Nephron (organoid): ENCODE results near the gene PRKN.

Experiments
- H3K27ac Mint-ChIP-seq, 3 experiments: 2 replicates each; pipeline ENCODE4 v1.8.0; 2020; ENCODE audit warnings: mixed read lengths in 3 of 3, mild to moderate bottlenecking in 2 of 3, moderate library complexity in 1 of 3
- H3K27me3 Mint-ChIP-seq: 2 replicates; pipeline ENCODE4 v1.8.0; 2021; ENCODE audit warnings: low read depth, mild to moderate bottlenecking, moderate library complexity, mixed read lengths
- H3K36me3 Mint-ChIP-seq: 2 replicates; pipeline ENCODE4 v1.8.0; 2020; ENCODE audit warnings: low read depth, mixed read lengths
- H3K4me1 Mint-ChIP-seq: 2 replicates; pipeline ENCODE4 v1.8.0; 2020; ENCODE audit warnings: mixed read lengths
- H3K4me3 Mint-ChIP-seq, 3 experiments: 2 replicates each; pipeline ENCODE4 v1.8.0; 2020; ENCODE audit warnings: mild to moderate bottlenecking in 3 of 3, mixed read lengths in 3 of 3, moderate library complexity in 2 of 3
- H3K9me3 Mint-ChIP-seq: 2 replicates; pipeline ENCODE4 v1.8.0; 2020; ENCODE audit warnings: mixed read lengths
- TF ChIP-seq, protein P1 (sequence below), 3 experiments: fragments of 200-600 bp; sonication (generic); IDR thresholded peaks; one replicate each; pipeline ENCODE4 v1.5.0; 2021; ENCODE audit warnings: antibody characterized with exemption in 3 of 3; ENCODE audit not compliant: unreplicated experiment in 3 of 3

The PRKN gene

GRCh38 chr6:162719528-162719927 lies 8.0 kb downstream of the PRKN start:
- Mint-ChIP-seq H3K36me3 (peaks cover 6% of the 10 kb centered on the region), H3K27ac (no peak overlapping the region), H3K4me3 (no peak overlapping the region), H3K4me1 (peaks cover 19% of the 10 kb centered on the region), H3K27me3 (no peaks in the 10 kb centered on the region), H3K9me3 (peaks cover 3% of the 10 kb centered on the region)
- TF ChIP-seq, protein P1, sequence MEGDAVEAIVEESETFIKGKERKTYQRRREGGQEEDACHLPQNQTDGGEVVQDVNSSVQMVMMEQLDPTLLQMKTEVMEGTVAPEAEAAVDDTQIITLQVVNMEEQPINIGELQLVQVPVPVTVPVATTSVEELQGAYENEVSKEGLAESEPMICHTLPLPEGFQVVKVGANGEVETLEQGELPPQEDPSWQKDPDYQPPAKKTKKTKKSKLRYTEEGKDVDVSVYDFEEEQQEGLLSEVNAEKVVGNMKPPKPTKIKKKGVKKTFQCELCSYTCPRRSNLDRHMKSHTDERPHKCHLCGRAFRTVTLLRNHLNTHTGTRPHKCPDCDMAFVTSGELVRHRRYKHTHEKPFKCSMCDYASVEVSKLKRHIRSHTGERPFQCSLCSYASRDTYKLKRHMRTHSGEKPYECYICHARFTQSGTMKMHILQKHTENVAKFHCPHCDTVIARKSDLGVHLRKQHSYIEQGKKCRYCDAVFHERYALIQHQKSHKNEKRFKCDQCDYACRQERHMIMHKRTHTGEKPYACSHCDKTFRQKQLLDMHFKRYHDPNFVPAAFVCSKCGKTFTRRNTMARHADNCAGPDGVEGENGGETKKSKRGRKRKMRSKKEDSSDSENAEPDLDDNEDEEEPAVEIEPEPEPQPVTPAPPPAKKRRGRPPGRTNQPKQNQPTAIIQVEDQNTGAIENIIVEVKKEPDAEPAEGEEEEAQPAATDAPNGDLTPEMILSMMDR (IDR thresholded peaks at IDR 0.05; ENCODE audit: unreplicated experiment in 3 of 3): no peak

GRCh38 chr6:162715601-162716000 lies 12.0 kb downstream of the PRKN start:
- Mint-ChIP-seq H3K36me3 (peaks cover 6% of the 10 kb centered on the region), H3K4me3 (no peak overlapping the region), H3K27ac (no peak overlapping the region), H3K27me3 (no peaks in the 10 kb centered on the region), H3K9me3 (no peaks in the 10 kb centered on the region), H3K4me1 (peaks cover 13% of the 10 kb centered on the region)
- TF ChIP-seq, protein P1 (IDR thresholded peaks at IDR 0.05; ENCODE audit: unreplicated experiment in 3 of 3): no peak

DNA sequence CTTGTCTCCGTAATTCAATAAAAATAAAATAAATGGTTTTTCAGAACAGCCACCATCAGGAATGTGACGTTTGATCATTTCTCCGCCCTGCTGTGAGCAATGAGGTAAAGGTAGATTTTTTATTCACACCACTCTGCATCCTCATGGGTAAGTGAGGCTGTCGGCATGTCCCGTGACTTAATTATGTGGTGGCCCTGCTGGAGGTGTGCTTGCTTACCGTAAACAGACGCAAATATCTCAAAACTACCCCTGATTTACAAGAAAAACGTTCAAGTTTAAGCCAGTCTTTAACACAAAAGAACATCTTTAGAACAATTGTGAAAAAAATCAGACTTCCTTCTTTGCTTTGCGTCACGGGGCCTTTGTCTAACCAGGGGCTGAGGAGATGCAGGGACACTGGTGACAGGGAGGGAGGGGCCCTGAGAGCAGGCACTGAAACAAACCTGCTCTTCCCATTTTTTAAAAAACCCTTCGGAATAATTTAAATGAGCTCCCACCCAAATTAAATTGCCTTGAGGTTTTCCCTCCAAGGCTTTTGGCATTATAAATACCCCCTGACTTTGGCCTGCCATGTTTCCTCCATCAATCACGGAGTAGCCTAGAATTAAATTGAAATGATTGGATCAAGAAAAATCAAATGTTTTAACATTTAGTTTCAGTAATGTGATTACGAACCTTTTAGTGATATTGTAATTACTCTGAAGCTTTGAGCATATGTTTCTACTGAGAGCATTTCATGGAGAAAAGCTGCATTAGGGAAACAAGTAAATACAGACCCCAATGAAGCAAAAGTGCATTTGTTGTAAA lies 13.4 kb downstream of the PRKN start:
- no peak overlapping the region for H3K4me3 Mint-ChIP-seq
- TF ChIP-seq, protein P1 (IDR thresholded peaks at IDR 0.05; ENCODE audit: unreplicated experiment in 3 of 3): no peak
- peaks cover 16% of the 10 kb centered on the region for H3K4me1 Mint-ChIP-seq
- H3K27ac Mint-ChIP-seq: no peak overlapping the region
- no peaks in the 10 kb centered on the region for H3K9me3 Mint-ChIP-seq
- no peaks in the 10 kb centered on the region for H3K27me3 Mint-ChIP-seq
- H3K36me3 Mint-ChIP-seq: peaks cover 6% of the 10 kb centered on the region

DNA sequence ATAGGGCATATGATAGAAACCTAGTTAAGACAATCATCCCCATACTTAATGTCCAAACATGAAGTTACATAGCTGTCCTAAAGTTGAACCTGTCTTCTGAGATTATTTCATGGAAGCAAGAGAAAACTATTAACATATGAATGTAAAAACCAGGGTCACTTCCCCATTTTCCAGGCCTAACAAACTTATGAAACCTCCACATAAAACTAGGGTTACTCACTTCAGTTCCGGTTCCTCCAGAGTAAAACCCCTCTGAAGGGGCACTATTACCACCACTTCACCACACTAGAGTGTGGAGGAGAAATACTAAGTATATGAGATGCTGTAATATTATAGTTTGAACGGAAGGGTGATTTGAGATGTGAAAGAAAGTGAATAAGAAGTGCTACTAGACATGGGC lies 14.9 kb downstream of the PRKN start:
- Mint-ChIP-seq H3K9me3 (no peaks in the 10 kb centered on the region), H3K36me3 (peaks cover 6% of the 10 kb centered on the region), H3K27ac (no peak overlapping the region), H3K4me1 (peaks cover 9% of the 10 kb centered on the region), H3K27me3 (no peaks in the 10 kb centered on the region), H3K4me3 (no peak overlapping the region)
- TF ChIP-seq, protein P1 (IDR thresholded peaks at IDR 0.05; ENCODE audit: unreplicated experiment in 3 of 3): no peak

GRCh38 chr6:162711376-162711775 lies 16.2 kb downstream of the PRKN start:
- Mint-ChIP-seq H3K27me3 (no peaks in the 10 kb centered on the region), H3K9me3 (no peaks in the 10 kb centered on the region), H3K4me1 (peaks cover 12% of the 10 kb centered on the region), H3K36me3 (no peaks in the 10 kb centered on the region), H3K4me3 (no peak overlapping the region), H3K27ac (no peak overlapping the region)
- TF ChIP-seq, protein P1 (IDR thresholded peaks at IDR 0.05; ENCODE audit: unreplicated experiment in 3 of 3): no peak

GRCh38 chr6:162710936-162711335 lies 16.6 kb downstream of the PRKN start:
- Mint-ChIP-seq H3K4me3 (no peak overlapping the region), H3K9me3 (no peaks in the 10 kb centered on the region), H3K27ac (no peak overlapping the region), H3K27me3 (no peaks in the 10 kb centered on the region), H3K36me3 (no peaks in the 10 kb centered on the region), H3K4me1 (peaks cover 16% of the 10 kb centered on the region)
- TF ChIP-seq, protein P1 (IDR thresholded peaks at IDR 0.05; ENCODE audit: unreplicated experiment in 3 of 3): no peak
